GM12874 (cell line): ENCODE measurements around the gene NRARP.

ENCODE experiments used
- TF ChIP-seq, protein P1 (sequence below): IDR thresholded peaks from 2 replicates; pipeline ENCODE4 v1.5.1; 2011; ENCODE audit warnings: low read depth, mild to moderate bottlenecking, control low read depth, low read length, moderate library complexity; ENCODE audit not compliant: insufficient read depth

Gene NRARP

DNA sequence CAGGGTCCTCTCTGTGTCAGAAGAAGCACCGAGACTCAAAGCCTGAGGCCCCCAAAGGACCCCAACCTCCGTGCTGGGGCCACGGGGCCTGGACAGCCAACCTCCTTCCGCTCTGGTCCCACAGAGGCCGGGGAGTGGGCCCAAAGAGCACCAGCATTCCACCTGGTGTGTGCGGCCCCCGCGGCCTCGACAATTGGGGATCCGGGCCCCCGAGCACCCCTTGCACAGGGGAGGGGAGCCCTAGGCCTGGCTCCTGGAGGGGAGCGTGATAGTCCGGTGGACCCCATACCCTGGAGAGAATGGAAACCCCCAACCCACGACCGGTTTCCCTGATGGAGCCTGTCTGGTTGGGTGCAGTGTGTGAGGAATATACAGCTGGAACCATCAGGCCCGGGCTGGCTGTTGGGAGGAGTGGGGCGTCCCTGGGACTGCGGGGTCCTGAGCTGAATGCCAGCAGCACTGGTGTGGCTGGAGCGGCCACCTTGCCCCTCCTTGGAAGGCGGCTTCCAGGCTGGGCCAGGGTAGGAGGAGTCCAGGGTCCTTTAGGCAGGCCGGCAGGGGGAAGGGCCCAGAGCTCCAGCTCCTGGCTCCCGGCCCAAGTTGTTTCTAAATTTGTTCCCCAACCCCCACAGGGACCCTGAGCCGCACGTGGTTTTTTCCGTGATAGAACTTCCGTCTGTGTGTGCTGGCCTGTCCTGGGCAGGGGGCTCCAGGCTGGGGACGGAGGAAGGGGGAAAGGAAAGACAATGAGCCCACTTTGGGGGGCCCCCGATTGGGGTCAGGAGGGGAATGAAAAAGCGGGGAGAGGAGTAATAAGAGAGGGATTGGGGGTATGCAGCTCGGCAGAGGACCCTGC is 25.4 kb downstream of the NRARP start:
- TF ChIP-seq, protein P1, sequence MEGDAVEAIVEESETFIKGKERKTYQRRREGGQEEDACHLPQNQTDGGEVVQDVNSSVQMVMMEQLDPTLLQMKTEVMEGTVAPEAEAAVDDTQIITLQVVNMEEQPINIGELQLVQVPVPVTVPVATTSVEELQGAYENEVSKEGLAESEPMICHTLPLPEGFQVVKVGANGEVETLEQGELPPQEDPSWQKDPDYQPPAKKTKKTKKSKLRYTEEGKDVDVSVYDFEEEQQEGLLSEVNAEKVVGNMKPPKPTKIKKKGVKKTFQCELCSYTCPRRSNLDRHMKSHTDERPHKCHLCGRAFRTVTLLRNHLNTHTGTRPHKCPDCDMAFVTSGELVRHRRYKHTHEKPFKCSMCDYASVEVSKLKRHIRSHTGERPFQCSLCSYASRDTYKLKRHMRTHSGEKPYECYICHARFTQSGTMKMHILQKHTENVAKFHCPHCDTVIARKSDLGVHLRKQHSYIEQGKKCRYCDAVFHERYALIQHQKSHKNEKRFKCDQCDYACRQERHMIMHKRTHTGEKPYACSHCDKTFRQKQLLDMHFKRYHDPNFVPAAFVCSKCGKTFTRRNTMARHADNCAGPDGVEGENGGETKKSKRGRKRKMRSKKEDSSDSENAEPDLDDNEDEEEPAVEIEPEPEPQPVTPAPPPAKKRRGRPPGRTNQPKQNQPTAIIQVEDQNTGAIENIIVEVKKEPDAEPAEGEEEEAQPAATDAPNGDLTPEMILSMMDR: no peak

DNA sequence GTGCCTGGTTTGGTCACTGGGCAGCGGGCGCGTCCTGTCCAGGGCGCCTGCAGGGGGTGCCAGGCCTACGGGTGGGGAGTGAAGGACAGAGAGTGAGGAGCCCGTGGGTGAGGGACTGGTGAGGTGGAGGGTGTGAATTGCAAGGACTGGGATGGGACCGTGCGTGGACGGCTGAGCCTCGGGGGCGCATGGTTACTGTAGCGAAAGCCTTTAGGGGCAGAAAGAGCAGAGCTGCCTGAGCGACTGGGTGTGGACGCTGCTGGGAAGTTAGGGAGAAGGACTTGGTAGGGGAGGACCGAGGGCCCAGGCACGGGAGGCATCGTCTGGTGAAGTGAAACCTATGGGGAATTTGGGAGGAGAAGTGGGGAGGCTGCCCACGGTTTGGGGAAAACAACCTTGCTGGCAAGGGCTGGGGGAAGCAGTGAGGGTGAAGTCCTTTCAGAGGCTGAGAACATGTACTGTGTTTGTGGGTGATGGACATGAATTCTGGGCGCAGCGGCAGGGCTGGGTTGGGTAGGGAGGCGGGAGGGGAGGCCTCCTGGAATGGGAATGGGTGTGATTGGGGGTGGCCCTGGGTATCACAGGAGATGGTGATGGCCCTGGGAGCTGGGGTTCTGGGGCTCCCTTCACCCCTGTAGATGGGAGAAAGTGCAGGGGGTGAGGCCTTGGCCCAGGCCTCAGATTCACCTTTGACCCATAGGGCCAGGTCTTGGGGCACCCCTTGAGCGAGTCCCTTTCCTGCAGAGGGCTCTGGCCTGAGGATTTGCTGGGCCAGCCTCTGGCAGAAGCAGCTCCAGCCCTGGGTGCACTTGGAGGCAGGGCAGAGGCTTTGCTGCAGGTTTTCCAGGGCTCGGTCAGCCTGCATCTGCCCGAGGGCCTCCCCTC is 26.2 kb downstream of the NRARP start:
- TF ChIP-seq, protein P1: 0 out of 2 replicates have a peak, but pooled peaks have one; percentile 2

DNA sequence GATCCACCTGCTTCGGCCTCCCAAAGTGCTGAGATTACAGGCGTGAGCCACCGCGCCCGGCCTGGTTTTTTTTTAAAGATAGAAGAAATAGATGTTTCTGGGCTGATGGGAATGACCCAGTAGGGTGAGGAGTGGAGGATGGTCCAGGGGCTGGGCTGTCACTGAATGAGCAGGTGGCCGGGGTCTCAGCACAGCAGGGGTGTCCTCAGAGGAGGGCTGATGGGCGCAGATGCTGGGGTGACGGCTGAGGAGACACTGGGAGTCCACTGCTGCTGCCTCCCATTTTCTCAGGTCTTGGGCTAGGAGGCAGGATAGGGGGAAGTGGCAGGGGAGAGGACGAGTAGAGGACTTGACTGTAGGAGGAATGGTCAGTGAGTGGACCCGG is 26.9 kb downstream of the NRARP start:
- TF ChIP-seq, protein P1: no peak

DNA sequence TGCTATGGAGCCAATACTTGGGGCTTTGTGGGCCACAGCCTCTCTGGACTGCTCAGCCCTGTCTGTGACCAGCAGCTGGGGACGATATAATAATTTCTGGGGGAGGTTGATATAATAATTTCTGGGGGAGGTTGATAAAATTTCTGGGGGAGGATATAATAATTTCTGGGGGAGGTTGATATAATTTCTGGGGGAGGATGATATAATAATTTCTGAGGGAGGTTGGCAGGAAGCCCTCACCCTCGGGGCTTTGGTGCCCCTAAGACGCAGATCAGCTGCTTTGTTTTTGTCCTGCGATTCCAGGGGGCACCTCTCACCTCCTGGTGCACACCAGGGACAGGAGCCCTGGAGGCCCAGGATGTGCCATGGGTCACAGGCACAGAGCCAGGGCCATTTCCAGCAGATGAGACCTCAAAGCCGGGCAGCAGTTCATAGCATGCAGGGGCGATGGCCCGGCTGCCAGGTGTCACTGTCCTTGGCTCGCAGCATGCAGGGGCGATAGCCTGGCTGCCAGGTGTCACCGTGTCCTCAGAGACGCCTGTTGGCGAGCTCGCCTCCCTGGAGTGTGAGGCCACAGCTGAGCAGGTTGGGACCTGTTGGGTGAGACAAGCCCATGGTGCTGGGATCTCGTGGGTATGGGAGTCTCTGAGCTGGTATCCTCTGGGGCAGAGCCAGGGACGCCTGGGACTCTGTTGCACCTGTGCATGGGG is 28.3 kb downstream of the NRARP start:
- TF ChIP-seq, protein P1: no peak

DNA sequence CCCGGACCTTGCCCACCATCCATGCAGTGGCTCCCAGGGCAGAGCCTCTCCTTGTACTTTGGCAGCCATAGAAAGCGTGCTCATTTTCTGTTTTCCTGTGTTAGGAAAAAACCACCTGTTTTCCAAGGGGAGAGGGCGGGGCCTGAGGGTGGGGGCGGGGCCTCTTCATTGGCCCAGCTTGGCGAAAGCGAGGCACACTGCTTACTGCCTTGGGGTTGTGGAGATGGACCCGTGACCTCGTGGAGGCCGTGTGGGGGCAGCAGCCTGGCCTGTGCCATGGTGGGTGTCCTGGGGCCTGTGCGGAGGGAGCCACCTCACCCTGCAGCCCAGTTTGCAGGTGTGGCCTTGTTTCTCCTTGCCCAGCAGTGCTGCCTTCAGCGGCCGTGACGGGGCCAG is 29.0 kb downstream of the NRARP start:
- TF ChIP-seq, protein P1: no peak

DNA sequence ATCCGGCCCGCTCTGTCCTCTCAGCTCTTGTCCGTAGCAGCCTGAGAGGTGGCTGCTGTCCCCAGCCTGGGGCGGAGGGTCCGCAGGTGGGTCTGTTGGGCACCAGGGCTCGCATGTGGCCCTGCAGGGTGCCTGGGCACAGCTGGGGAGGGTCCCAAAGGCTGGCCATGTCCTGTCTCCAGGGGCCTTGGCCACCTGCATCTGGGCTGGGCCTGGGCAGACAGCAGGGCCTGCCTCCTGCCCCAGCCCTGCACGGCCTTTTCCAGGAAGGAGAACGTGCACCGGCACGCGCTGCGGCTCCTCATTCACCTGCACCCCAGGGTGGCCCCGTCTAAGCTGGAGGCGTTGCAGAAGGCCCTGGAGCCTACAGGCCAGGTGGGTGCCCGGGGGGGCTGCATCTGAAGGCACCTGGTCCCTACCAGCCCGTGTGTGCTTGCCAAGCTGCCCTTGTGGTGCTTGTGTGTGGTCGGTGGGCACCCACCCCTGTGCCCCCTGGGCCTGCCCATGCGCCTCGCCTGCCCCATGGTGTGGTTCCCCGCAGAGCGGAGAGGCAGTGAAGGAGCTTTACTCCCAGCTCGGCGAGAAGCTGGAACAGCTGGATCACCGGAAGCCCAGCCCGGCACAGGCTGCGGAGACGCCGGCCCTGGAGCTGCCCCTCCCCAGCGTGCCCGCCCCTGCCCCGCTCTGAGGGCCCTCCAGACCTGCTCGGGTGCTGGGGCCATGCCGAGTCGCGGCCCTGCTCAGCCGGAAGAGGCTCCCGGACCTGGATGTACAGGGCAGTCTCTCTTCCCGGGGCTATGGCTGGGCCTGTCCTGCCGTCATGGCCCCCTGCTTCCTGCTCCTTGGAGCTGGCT is 29.6 kb downstream of the NRARP start:
- TF ChIP-seq, protein P1: no peak
